Measurements from ENCODE around the gene PLEKHA3. TPM values are rescaled to one million over a fixed set of nuclear protein-coding genes. Genes with fewer than 3 reads are reported as not detected.

Gene PLEKHA3
- total RNA-seq, 1 experiment from 2014 or later = 50.3 TPM

GRCh38 chr2:178450774-178451525 is 29.3 kb upstream of the PLEKHA3 start, which contains the start of the genes PJVK and PRKRA:
TSS of gene PJVK (plus strand) at chr2:178451378. CDS start at chr2:178453410, 2,032 bp downstream.
TSS of gene PRKRA (minus strand) at chr2:178451175. CDS start at chr2:178451030, 145 bp downstream.
- Histone ChIP-seq H3K27ac (peak within 1 kb of the TSS; percentile 93), H3F3A (ENCODE audit: insufficient read depth, low read depth) (peaks cover 27% of the 10 kb centered on the region), H3K4me2 (peak within 1 kb of the TSS; percentile 91), H3K36me3 (ENCODE audit: low read depth) (peaks cover 30% of the 10 kb centered on the region), H3K4me3 (peak within 1 kb of the TSS; percentile 78), H3K9me3 (ENCODE audit: insufficient read depth, low read depth) (no peaks in the 10 kb centered on the region), H2AFZ (peak within 1 kb of the TSS; percentile 88), H3K79me2 (ENCODE audit: low read depth) (peaks cover 37% of the 10 kb centered on the region), H4K20me1 (ENCODE audit: insufficient read depth) (peaks cover 19% of the 10 kb centered on the region), H3K27me3 (ENCODE audit: insufficient read depth, low read depth) (no peaks in the 10 kb centered on the region), H3K9me2 (ENCODE audit: insufficient read depth) (no peaks in the 10 kb centered on the region), H3K4me1 (replicated peaks; ENCODE audit: insufficient read depth) (peaks cover 22% of the 10 kb centered on the region)
- BruUV-seq (replicated peaks) = no TSS peak
- intact Hi-C loops (cut with micrococcal nuclease; ENCODE audit: unreplicated experiment) = loop anchor here (1.0 kb wide), 2 partner anchors 27 to 72 kb away; partner anchors contain the start of gene FKBP7
- POLR2A ChIA-PET (ENCODE audit: unreplicated experiment) = interaction anchor here (0.6 to 1.5 kb wide), 15 partner anchors 21 to 1186 kb away, joined by 3 to 16 read pairs (median 4); partner anchors contain the start of gene PLEKHA3
- CTCF ChIA-PET = interaction anchor here (0.5 to 0.6 kb wide), 4 partner anchors 35 to 1474 kb away, joined by 3 to 6 read pairs (median 4); no protein-coding TSS in a partner anchor
- TF ChIP-seq EZH2 (IDR thresholded peaks at IDR 0.05; ENCODE audit: low read depth) = no peak
- no peak for TF ChIP-seq CTCF (conservative IDR thresholded peaks at IDR 0.05)
- peak; percentile 96 to 100 for DNase-seq

GRCh38 chr2:178452334-178452733 is 27.9 kb upstream of the PLEKHA3 start:
- peaks cover 19% of the 10 kb centered on the region for H3K36me3 ChIP-seq (ENCODE audit: low read depth)
- no peaks in the 10 kb centered on the region for H3K27me3 ChIP-seq (ENCODE audit: insufficient read depth, low read depth)
- H3K27ac ChIP-seq = peak overlapping the region; percentile 93
- H3K9me3 ChIP-seq (ENCODE audit: insufficient read depth, low read depth) = no peaks in the 10 kb centered on the region
- peak overlapping the region; percentile 88 for H2AFZ ChIP-seq
- ChIA-PET POLR2A (ENCODE audit: unreplicated experiment) (interaction anchor here (0.7 kb wide), 1 partner anchor 40 kb away, joined by 35 read pairs; no protein-coding TSS in a partner anchor), CTCF (interaction anchor here (0.6 kb wide), 1 partner anchor 70 kb away, joined by 4 read pairs; no protein-coding TSS in a partner anchor)
- DNase-seq = no peak
- H3K9me2 ChIP-seq (ENCODE audit: insufficient read depth) = no peaks in the 10 kb centered on the region
- BruUV-seq (replicated peaks) = no TSS peak
- peaks cover 19% of the 10 kb centered on the region for H4K20me1 ChIP-seq (ENCODE audit: insufficient read depth)
- peaks cover 24% of the 10 kb centered on the region for H3F3A ChIP-seq (ENCODE audit: insufficient read depth, low read depth)
- peak overlapping the region; percentile 78 for H3K4me3 ChIP-seq
- peaks cover 22% of the 10 kb centered on the region for H3K4me1 ChIP-seq (replicated peaks; ENCODE audit: insufficient read depth)
- H3K79me2 ChIP-seq (ENCODE audit: low read depth) = peaks cover 33% of the 10 kb centered on the region
- intact Hi-C loops (cut with micrococcal nuclease; ENCODE audit: unreplicated experiment) = no loop called here
- TF ChIP-seq CTCF (conservative IDR thresholded peaks at IDR 0.05) (no peak), EZH2 (IDR thresholded peaks at IDR 0.05; ENCODE audit: low read depth) (no peak)
- H3K4me2 ChIP-seq = peak overlapping the region; percentile 79

- no peaks in the 10 kb centered on the region for H3K27me3 ChIP-seq (ENCODE audit: insufficient read depth, low read depth)
- ChIA-PET CTCF (interaction anchor here (0.6 kb wide), 1 partner anchor 70 kb away, joined by 4 read pairs; no protein-coding TSS in a partner anchor), POLR2A (ENCODE audit: unreplicated experiment) (interaction anchor here (0.6 kb wide), 1 partner anchor 46 kb away, joined by 4 read pairs; no protein-coding TSS in a partner anchor)
- H4K20me1 ChIP-seq (ENCODE audit: insufficient read depth) = peaks cover 18% of the 10 kb centered on the region
- TF ChIP-seq EZH2 (IDR thresholded peaks at IDR 0.05; ENCODE audit: low read depth) (no peak), CTCF (conservative IDR thresholded peaks at IDR 0.05) (no peak)
- no peak overlapping the region for H2AFZ ChIP-seq
- no peak overlapping the region for H3K27ac ChIP-seq
- no peaks in the 10 kb centered on the region for H3K9me2 ChIP-seq (ENCODE audit: insufficient read depth)
- H3K4me2 ChIP-seq = peak overlapping the region; percentile 79; the same call in 1 of the 2 replicates
- H3K79me2 ChIP-seq (ENCODE audit: low read depth) = peaks cover 30% of the 10 kb centered on the region
- BruUV-seq (replicated peaks) = no TSS peak
- peaks cover 17% of the 10 kb centered on the region for H3K36me3 ChIP-seq (ENCODE audit: low read depth)
- no peaks in the 10 kb centered on the region for H3K9me3 ChIP-seq (ENCODE audit: insufficient read depth, low read depth)
- no peak for DNase-seq
- H3F3A ChIP-seq (ENCODE audit: insufficient read depth, low read depth) = peaks cover 24% of the 10 kb centered on the region
- H3K4me1 ChIP-seq (replicated peaks; ENCODE audit: insufficient read depth) = peaks cover 22% of the 10 kb centered on the region
- no peak overlapping the region for H3K4me3 ChIP-seq
- intact Hi-C loops (cut with micrococcal nuclease; ENCODE audit: unreplicated experiment) = no loop called here
These were observed 27.4 kb upstream of the PLEKHA3 start for GRCh38 chr2:178452870-178453269.
